Amygdala (tissue), 56 donors: ENCODE data around the gene SEC14L6.
"Not testable (repeated sequence)": the region's sequence is repeated elsewhere in the genome, so short reads cannot be mapped to it uniquely, and the experiment has no call there.

Source experiments
- DNase-seq, 56 donors: peaks; one replicate each; lab custom pipeline; 2025; lab: John Stamatoyannopoulos, UW

SEC14L6 gene

GRCh38 chr22:30546616-30547015, at the start of gene SEC14L6:
TSS of gene SEC14L6 (minus strand) at chr22:30546741. CDS start at chr22:30546682, 59 bp downstream.
- DNase-seq = no peak

- no peak for DNase-seq
Observed at GRCh38 chr22:30596199-30596598, 49.7 kb upstream of the SEC14L6 start.

DNA sequence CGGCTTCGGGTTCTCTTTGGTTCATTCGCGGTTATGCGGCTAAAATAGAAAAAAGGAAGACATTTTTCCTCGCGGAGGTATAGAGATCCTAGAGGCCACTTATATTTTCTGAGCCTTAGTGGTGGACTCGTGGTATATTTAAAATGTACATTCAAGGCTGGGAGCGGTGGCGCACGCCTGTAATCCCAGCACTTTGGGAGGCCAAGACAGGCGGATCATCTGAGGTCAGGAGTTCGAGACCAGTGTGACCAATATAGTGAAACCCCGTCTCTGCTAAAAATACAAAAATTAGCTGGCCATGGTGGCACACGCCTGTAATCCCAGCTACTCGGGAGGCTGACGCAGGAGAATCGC, 45.8 kb upstream of the SEC14L6 start:
- DNase-seq = not testable (repeated sequence)

DNA sequence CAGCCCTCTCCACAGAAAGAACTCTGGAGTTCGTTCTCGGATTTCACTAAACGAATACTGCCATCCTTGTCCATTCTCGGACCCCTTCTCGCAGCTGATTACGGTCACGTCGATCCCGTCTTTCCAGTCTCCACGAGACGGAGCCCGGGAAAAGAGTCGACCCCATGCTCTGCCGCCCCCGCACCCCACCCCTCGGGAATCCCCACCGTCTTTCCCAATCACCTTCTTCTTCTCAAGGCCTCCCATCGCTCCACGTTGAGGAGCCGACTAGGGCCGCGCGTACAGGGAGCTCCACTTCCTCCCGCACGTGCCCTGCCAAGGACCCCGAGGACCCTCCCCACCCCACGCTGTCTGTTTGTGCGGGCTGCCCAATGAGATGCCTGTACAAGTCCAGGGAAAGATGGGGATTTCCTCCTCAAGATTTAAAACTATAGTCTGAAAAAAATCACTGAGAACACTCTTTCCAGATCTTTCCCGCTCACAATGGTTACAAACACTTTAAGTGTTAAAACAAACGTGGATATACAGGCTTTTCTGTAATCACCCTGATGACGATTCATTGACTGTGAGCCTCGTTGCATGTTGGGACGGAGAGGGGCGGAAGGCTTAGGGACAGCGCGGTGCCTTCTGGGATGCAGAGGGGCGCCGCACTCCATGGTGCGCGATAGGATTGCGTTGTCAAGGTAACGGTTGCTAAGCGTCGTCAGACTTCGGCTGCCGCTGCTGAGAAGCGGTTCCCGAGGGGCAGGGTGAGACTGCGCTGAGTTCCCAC, 45.2 kb upstream of the SEC14L6 start, which contains the start of gene PES1:
TSS of gene PES1 (minus strand) at position 323 of the 772 bp plus-strand sequence. CDS start at position 246, 77 bp downstream.
- peak; percentile 39 to 97 (median 91) for DNase-seq

GRCh38 chr22:30591191-30591587, 44.6 kb upstream of the SEC14L6 start:
- DNase-seq = no peak

DNA sequence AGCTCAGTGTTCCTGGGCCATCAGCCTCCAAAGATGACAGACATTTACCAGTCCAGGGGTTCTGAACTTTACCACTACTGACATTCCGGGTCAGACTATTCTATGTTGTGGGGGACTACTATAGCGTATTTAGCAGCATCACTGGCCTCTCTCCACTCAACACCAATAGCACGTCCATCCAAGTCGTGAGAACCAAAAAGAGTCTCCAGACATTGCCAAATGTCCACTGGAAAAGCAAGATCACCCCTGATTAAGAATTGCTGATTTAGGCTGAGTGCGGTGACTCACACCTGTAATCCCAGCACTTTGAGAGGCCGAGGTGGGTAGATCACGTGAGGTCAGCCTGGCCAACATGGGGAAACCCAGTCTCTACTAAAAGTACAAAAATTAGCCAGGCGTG, 39.9 kb upstream of the SEC14L6 start:
- DNase-seq = no peak

- DNase-seq = no peak
Observed at GRCh38 chr22:30584441-30584840, 37.9 kb upstream of the SEC14L6 start.

DNA sequence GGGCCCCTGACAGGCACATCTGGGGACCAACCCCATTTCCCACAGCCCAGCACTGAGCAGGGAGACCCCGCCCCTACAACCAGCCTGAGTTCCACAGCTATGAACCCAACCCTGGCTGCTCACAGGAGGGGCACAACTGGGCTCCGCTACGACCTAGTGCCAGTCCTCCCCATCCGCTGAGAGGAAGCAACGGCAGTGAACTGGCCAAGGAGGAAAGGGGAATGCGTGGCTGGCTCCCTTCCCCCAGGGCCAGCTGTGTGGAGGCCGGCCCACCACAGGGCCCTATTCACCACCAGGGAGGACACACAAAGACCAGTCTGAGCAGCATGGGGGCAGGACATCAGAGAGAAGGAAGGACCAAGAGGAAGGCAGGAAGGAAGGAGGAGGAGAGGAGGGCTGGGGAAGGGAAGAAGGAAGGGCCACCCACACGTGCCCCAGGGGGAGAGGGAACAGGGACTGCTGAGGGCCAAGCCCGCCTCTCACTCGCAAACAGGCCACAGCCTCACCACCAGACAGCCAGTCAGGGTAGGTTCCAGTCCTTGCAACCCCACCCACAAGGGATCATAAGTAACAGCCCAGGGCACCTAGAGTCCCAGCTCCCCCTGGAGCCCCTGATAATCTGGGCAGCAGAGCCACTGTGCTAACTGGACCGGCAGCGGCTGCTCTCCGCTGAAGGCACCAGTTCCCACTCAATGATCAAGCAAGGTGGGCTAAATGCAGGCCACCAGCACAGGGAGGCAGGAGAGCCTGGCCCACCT, 36.4 kb upstream of the SEC14L6 start:
- DNase-seq = peak in 40 of 56 donors; percentile 7 to 74 (median 42)

DNA sequence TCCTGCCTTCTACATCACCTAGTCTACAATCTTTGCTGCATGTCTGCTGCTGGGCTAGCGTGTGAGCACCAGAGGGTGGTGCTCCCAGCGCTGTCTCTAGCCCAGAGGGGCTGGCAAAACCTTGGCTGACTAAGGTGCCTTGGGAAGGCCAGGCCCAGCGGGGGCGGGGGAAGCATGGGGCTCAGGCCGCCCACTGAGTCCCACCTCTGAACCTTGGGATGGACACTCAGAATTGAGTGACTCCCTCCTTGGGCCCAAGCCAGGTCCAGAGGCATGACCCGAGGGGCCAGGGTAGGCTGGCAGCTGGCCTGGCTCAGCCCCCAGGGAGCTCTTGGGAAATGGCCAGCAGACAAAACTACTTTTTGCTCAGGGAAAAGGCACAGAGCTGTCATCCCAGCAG, 35.5 kb upstream of the SEC14L6 start:
- DNase-seq = peak in 1 of 56 donors; percentile 30

- DNase-seq = no peak
Observed at GRCh38 chr22:30580896-30581295, 34.4 kb upstream of the SEC14L6 start.

DNA sequence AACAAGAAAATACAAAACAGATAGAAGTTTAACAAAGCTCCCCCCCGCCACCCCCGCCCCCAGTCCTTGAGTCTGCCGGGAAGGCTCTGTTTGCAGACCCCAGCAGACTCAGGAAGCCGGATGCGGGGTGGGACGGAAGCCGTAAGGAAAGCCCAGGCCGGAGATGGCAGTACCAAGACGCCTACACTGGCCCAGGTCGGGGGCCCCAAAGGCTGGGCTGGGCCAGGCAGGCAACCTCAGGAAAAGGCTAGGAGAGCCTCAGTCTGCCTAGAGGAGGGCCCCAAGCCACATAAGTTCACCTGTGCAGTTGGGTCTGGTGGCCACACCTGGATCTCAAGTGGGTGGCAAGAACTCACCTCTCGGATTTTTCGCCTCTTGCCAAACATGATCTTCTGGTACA, 31.9 kb upstream of the SEC14L6 start:
- no peak for DNase-seq

GRCh38 chr22:30575859-30576258, 29.3 kb upstream of the SEC14L6 start:
- peak in 1 of 56 donors; percentile 19 for DNase-seq

DNA sequence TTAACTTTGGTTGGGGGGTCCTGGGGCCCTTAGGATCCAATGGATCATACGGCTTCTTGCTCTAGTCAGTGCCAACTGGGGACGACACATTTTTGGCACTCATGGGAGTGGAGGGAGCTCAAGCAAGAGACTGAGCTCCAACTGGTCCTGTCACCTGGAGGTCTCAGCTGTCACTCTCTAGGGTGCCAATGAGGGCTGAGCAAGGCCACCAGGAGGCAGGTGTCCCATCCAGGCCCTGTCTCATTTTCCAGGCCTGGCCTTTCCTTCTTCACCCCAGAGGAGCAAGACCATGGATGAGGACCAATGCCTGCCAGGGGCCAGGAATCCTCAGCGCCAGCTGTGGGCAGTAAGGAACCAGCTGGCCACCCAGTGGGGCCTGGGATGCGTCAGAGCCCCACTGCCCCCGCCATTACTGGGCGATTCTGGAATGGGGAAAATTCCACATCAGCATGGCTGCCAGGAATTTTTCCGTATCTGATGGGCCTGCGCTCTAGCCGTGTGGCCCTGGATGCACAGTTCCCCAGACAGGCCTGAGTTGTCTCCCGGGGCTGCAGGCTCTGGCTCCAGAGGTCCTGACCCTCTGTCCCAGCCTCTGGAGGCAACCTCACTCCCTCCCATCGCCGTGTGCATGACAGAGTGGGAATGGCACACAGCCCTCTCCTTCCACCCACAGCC, 28.6 kb upstream of the SEC14L6 start:
- DNase-seq = peak in 33 of 56 donors; percentile 28 to 83 (median 58)

DNA sequence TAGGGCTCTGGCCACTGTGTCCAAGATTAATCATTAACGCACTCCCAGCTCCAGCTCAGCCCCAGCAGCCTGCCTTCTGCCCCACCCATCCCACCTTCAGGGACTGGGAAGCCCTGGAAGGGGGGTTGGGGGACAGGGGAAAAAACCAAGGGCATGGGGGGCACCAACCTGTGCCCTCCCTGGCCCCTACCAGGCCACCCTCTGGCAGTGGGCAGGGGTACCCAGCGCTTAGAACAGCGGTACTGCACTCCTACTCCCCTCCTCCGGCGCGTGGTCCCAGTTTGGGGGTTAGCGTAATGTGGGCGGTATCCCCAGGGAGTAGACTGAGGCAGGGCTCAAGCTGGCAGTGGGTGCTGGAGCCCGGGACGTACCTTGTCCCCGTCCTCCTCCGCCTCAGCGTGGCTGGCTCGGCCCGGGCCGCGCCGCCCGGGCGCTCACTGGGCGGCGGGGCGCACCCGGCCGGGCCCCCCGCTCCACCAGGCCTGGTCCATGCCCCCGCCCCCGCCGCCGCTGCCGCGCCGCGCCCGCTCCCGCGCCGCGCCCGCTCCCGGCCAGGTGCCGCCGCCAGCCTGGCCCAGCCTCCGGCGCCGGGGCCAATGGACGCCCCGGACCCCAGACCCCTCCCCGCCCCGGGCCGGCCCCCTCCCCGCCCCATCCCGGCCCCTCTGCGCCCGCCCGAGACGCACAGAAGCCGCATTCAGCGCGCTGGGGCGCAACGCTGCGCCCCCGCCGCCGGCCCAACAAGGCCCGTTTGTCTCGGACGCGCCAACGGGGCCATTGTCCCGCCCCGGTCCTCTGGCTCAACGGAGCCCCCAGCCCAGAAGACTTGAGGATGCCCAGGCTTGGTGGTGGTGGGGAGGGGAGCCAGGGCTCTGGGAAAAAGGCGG, 27.8 kb upstream of the SEC14L6 start, which contains the start of gene GAL3ST1:
TSS of gene GAL3ST1 (minus strand) at position 571 of the 887 bp plus-strand sequence. CDS start 17,273 bp downstream, outside the sequence.
- peak in 55 of 56 donors; percentile 24 to 92 (median 73) for DNase-seq

- peak in 13 of 56 donors; percentile 4 to 48 (median 21) for DNase-seq
Observed at GRCh38 chr22:30573594-30574094, 27.1 kb upstream of the SEC14L6 start.

DNA sequence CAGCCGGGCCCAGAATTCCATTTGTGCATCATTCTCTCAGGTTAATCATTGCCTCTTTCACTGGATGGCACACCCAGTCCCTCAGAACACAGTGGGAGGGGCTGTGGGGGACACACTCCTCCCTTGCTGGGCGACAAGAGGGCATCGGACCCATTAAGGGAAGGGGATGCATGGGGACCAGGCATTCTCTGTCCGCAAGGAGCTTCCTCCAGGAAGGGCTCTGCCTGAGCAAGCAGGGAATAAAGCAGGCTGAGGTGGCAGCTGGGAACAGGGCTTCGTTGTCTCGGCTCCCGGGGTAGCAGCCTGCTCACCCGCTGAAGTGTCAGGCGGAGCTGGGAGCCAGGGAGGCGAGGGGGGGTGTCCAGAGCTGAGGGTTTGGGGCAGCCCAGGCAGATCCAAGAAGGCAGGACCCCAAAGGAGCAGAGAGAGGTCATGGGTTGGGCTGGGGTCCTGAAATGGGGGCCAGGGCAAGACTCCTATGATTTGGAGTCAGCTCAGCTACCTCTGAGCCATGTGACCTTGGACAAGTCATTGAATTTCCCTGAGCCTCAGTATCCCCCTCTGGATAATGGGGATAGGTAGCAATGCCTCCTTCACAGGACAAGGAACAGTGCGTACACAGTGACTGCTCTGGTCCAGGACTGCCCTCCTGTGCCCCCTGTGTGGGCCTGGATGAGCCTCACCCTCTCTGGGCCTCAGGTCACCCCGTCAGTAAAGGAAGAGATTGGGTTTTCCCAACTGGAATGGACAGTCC, 26.5 kb upstream of the SEC14L6 start:
- DNase-seq = peak in 46 of 56 donors; percentile 7 to 76 (median 44)

GRCh38 chr22:30572210-30572609, 25.7 kb upstream of the SEC14L6 start:
- DNase-seq = no peak

GRCh38 chr22:30569674-30570202, 23.2 kb upstream of the SEC14L6 start:
- no peak for DNase-seq
